OCI-LY7 (cell line): Measurements from ENCODE around the gene GRK5.

Experiments
- EZH2phosphoT487 ChIP-seq: fragments of 200-600 bp; sonication (generic); IDR thresholded peaks from 2 replicates; pipeline ENCODE4 v1.6.1; 2018; ENCODE audit warnings: low read depth, borderline replicate concordance, mild to moderate bottlenecking, mixed run types, antibody characterized with exemption, low read length, moderate library complexity, mixed read lengths
- TF ChIP-seq, protein P1 (sequence below): fragments of 200-600 bp; sonication (generic); conservative IDR thresholded peaks from 2 replicates; pipeline ENCODE4 v1.5.1; 2014; ENCODE audit warnings: mild to moderate bottlenecking, antibody characterized with exemption, low read length, moderate library complexity, mixed read lengths

DNA sequence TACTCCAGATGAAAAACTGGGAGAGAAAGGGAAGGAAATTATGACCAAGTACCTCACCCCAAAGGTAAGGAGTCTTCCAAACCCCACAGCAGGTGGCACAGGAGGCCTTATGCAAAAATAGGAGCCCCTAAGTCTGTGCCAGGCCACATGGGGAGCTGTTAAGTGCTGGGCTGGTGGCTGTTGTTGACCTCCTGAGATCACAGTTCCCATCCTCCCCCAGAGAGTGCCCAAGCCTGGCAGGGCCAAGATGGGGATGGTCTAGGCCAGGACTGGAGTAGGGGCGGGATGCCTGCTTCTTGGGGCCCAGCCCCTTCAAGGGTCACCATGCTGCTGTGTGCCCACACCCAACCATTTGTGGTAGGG is 189.3 kb downstream of the GRK5 start:
- TF ChIP-seq, protein P1, sequence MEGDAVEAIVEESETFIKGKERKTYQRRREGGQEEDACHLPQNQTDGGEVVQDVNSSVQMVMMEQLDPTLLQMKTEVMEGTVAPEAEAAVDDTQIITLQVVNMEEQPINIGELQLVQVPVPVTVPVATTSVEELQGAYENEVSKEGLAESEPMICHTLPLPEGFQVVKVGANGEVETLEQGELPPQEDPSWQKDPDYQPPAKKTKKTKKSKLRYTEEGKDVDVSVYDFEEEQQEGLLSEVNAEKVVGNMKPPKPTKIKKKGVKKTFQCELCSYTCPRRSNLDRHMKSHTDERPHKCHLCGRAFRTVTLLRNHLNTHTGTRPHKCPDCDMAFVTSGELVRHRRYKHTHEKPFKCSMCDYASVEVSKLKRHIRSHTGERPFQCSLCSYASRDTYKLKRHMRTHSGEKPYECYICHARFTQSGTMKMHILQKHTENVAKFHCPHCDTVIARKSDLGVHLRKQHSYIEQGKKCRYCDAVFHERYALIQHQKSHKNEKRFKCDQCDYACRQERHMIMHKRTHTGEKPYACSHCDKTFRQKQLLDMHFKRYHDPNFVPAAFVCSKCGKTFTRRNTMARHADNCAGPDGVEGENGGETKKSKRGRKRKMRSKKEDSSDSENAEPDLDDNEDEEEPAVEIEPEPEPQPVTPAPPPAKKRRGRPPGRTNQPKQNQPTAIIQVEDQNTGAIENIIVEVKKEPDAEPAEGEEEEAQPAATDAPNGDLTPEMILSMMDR: no peak
- no peak for TF ChIP-seq EZH2phosphoT487
